Mucosa of stomach (tissue), 1 donor: ENCODE measurements around the gene ANKRD35.
A peak's percentile ranks its signal among the peaks of the same experiment; 100 is the strongest.

Experiments used
- H3K27me3 ChIP-seq: one replicate; pipeline ENCODE4 v1.7.0; 2013; ENCODE audit warnings: mild to moderate bottlenecking, low read length; ENCODE audit not compliant: control insufficient read depth, insufficient read depth
- H3K36me3 ChIP-seq: one replicate; pipeline ENCODE4 v1.7.0; 2013; ENCODE audit warnings: low read length; ENCODE audit not compliant: control insufficient read depth, insufficient read depth
- H3K4me1 ChIP-seq: one replicate; pipeline ENCODE4 v1.7.0; 2013; ENCODE audit warnings: mild to moderate bottlenecking, low read length; ENCODE audit not compliant: control insufficient read depth, insufficient read depth
- H3K4me3 ChIP-seq: one replicate; pipeline ENCODE4 v1.7.0; 2013; ENCODE audit warnings: low read length
- H3K9ac ChIP-seq: one replicate; pipeline ENCODE4 v1.7.0; 2013; ENCODE audit warnings: mild to moderate bottlenecking, low read length, moderate library complexity
- H3K9me3 ChIP-seq: one replicate; pipeline ENCODE4 v1.7.0; 2013; ENCODE audit warnings: mild to moderate bottlenecking, low read length, moderate library complexity; ENCODE audit not compliant: control insufficient read depth
- donor health status: Pancreatic carcinoma.

The ANKRD35 gene

GRCh38 chr1:145891587-145892485, 6.2 kb upstream of the ANKRD35 start:
- Histone ChIP-seq H3K9me3 (no peaks in the 10 kb centered on the region), H3K4me1 (peaks cover 43% of the 10 kb centered on the region), H3K36me3 (no peaks in the 10 kb centered on the region), H3K27me3 (no peaks in the 10 kb centered on the region), H3K9ac (peak overlapping the region; percentile 66), H3K4me3 (no peak overlapping the region)

- Histone ChIP-seq H3K27me3 (no peaks in the 10 kb centered on the region), H3K9me3 (no peaks in the 10 kb centered on the region), H3K9ac (peak overlapping the region; percentile 66), H3K36me3 (no peaks in the 10 kb centered on the region), H3K4me1 (peaks cover 43% of the 10 kb centered on the region), H3K4me3 (no peak overlapping the region)
Observed at GRCh38 chr1:145891143-145891542, 5.5 kb upstream of the ANKRD35 start.

- Histone ChIP-seq H3K9ac (no peak overlapping the region), H3K36me3 (no peaks in the 10 kb centered on the region), H3K27me3 (no peaks in the 10 kb centered on the region), H3K4me1 (peaks cover 49% of the 10 kb centered on the region), H3K9me3 (no peaks in the 10 kb centered on the region), H3K4me3 (no peak overlapping the region)
Observed at GRCh38 chr1:145889722-145890121, 4.1 kb upstream of the ANKRD35 start.

- H3K27me3 ChIP-seq, result no peaks in the 10 kb centered on the region
- no peaks in the 10 kb centered on the region for H3K9me3 ChIP-seq
- no peaks in the 10 kb centered on the region for H3K36me3 ChIP-seq
- H3K9ac ChIP-seq, result no peak overlapping the region
- H3K4me3 ChIP-seq, result no peak overlapping the region
- H3K4me1 ChIP-seq, result peaks cover 41% of the 10 kb centered on the region
Observed at GRCh38 chr1:145887631-145888030, 2.0 kb upstream of the ANKRD35 start.

GRCh38 chr1:145886816-145887215, 1.1 kb upstream of the ANKRD35 start:
- Histone ChIP-seq H3K9ac (no peak overlapping the region), H3K36me3 (no peaks in the 10 kb centered on the region), H3K4me3 (no peak overlapping the region), H3K9me3 (no peaks in the 10 kb centered on the region), H3K27me3 (no peaks in the 10 kb centered on the region), H3K4me1 (peaks cover 33% of the 10 kb centered on the region)

GRCh38 chr1:145886390-145886789, 724 bp upstream of the ANKRD35 start:
- no peaks in the 10 kb centered on the region for H3K27me3 ChIP-seq
- no peaks in the 10 kb centered on the region for H3K36me3 ChIP-seq
- no peak overlapping the region for H3K9ac ChIP-seq
- peaks cover 29% of the 10 kb centered on the region for H3K4me1 ChIP-seq
- H3K4me3 ChIP-seq, result peak overlapping the region; percentile 67
- no peaks in the 10 kb centered on the region for H3K9me3 ChIP-seq

GRCh38 chr1:145884675-145885074, 991 bp downstream of the ANKRD35 start:
- H3K9ac ChIP-seq, result no peak overlapping the region

GRCh38 chr1:145879775-145880174, 5.9 kb downstream of the ANKRD35 start:
- Histone ChIP-seq H3K9ac (no peak overlapping the region), H3K4me3 (no peak overlapping the region), H3K9me3 (no peaks in the 10 kb centered on the region)

More at GRCh38 chr1:145884675-145885074, 991 bp downstream of the ANKRD35 start:
- H3K4me1 ChIP-seq, result peaks cover 22% of the 10 kb centered on the region
- no peak overlapping the region for H3K4me3 ChIP-seq
- no peaks in the 10 kb centered on the region for H3K27me3 ChIP-seq
- no peaks in the 10 kb centered on the region for H3K9me3 ChIP-seq
- no peaks in the 10 kb centered on the region for H3K36me3 ChIP-seq

GRCh38 chr1:145878724-145879123, 6.9 kb downstream of the ANKRD35 start:
- no peaks in the 10 kb centered on the region for H3K9me3 ChIP-seq
- H3K4me3 ChIP-seq, result no peak overlapping the region
- H3K27me3 ChIP-seq, result no peaks in the 10 kb centered on the region
- H3K9ac ChIP-seq, result no peak overlapping the region
- H3K36me3 ChIP-seq, result no peaks in the 10 kb centered on the region
- peaks cover 23% of the 10 kb centered on the region for H3K4me1 ChIP-seq

More at GRCh38 chr1:145879775-145880174, 5.9 kb downstream of the ANKRD35 start:
- H3K27me3 ChIP-seq, result no peaks in the 10 kb centered on the region
- H3K36me3 ChIP-seq, result no peaks in the 10 kb centered on the region
- peaks cover 23% of the 10 kb centered on the region for H3K4me1 ChIP-seq

GRCh38 chr1:145877923-145878486, 7.7 kb downstream of the ANKRD35 start:
- H3K36me3 ChIP-seq, result no peaks in the 10 kb centered on the region
- H3K4me1 ChIP-seq, result peaks cover 23% of the 10 kb centered on the region
- H3K9ac ChIP-seq, result no peak overlapping the region
- no peak overlapping the region for H3K4me3 ChIP-seq
- H3K9me3 ChIP-seq, result no peaks in the 10 kb centered on the region
- H3K27me3 ChIP-seq, result no peaks in the 10 kb centered on the region

GRCh38 chr1:145874646-145875045, 11.0 kb downstream of the ANKRD35 start:
- Histone ChIP-seq H3K4me3 (no peak overlapping the region), H3K27me3 (no peaks in the 10 kb centered on the region), H3K4me1 (peaks cover 21% of the 10 kb centered on the region), H3K9ac (no peak overlapping the region), H3K36me3 (no peaks in the 10 kb centered on the region), H3K9me3 (no peaks in the 10 kb centered on the region)
